Measurements from ENCODE around the gene PLCB3. TPM values are rescaled to one million over a fixed set of nuclear protein-coding genes. Genes with fewer than 3 reads are reported as not detected.

Gene PLCB3
- total and polyA plus RNA-seq, 2 donors (not counting 3 experiments of a cell fraction or from before 2014, with no cell fraction given): 32.3 to 61.1 TPM

DNA sequence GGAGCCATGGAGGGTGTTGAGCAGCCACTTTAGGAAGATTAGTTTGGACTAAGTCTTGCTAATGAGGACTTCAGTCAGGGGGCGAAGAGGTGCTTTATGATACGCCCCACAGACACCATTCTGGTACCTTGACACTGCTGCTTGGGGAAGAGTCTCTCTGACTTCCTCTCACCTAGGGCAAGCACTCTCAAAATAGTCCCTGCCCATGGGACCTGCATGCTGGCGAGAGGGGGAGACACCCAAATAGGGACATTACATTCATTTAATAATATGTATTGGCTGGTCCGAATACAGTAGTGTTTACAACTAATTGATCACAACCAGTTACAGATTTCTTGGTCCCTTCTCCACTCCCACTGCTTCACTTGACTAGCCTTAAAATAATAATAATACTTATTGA, 44.4 kb downstream of the PLCB3 start:
- no peak for FAIRE-seq

More for the DNA sequence above, 44.4 kb downstream of the PLCB3 start:
- Histone ChIP-seq H3K27me3 (ENCODE audit: control insufficient read depth in 2 of 2, insufficient read depth in 2 of 2, low read length in 2 of 2) (peaks cover 61 to 91% of the 10 kb centered on the region in 2 experiments), H3K9ac (replicated peaks; ENCODE audit: extremely low read depth, insufficient read depth, low read length) (no peak overlapping the region), H3K9me3 (replicated peaks; ENCODE audit: control insufficient read depth, insufficient read depth, low read length) (no peaks in the 10 kb centered on the region), H3K36me3 (ENCODE audit: control insufficient read depth in 2 of 2, extremely low read depth in 1 of 2, insufficient read depth in 2 of 2, low read length in 2 of 2) (no peaks in the 10 kb centered on the region), H4K20me1 (replicated peaks; ENCODE audit: control insufficient read depth, extremely low read depth, insufficient read depth, low read length) (no peaks in the 10 kb centered on the region), H3K4me2 (ENCODE audit: insufficient read depth, low read length) (no peak overlapping the region), H3K27ac (ENCODE audit: insufficient read depth, low read depth, low read length) (no peak overlapping the region), H3K9me1 (replicated peaks; ENCODE audit: control insufficient read depth, extremely low read depth, insufficient read depth, low read length) (no peaks in the 10 kb centered on the region), H3K79me2 (ENCODE audit: control insufficient read depth, insufficient read depth, low read length) (no peaks in the 10 kb centered on the region), H2AFZ (ENCODE audit: low read depth, low read length) (no peak overlapping the region), H3K4me3 (replicated peaks in 1 of 3; ENCODE audit: insufficient read depth in 1 of 3, low read depth in 1 of 3, low read length in 3 of 3) (no peak overlapping the region), H3K4me1 (ENCODE audit: control insufficient read depth, extremely low read depth, insufficient read depth, low read length) (peaks cover 15% of the 10 kb centered on the region)
- no peak for DNase-seq (ENCODE audit: low read depth, low spot score)
- TF ChIP-seq POLR2AphosphoS5 (IDR thresholded peaks at IDR 0.05; ENCODE audit: insufficient read depth, low read depth, low read length) (no peak), JUN (IDR thresholded peaks at IDR 0.05; ENCODE audit: borderline replicate concordance, insufficient read depth, insufficient read length, low read depth) (no peak), POLR2A (IDR thresholded peaks at IDR 0.05; ENCODE audit: low read depth, low read length) (no peak), GATA2 (IDR thresholded peaks at IDR 0.05; ENCODE audit: insufficient read depth, insufficient read length, low read depth, low read length) (no peak), EZH2 (IDR thresholded peaks at IDR 0.05; ENCODE audit: borderline replicate concordance, low read depth, low read length, severe bottlenecking) (no peak), MYC (IDR thresholded peaks at IDR 0.05; ENCODE audit: low read depth, low read length) (no peak), FOS (IDR thresholded peaks at IDR 0.05; ENCODE audit: borderline replicate concordance, insufficient read depth, low read length) (no peak)
- TF ChIP-seq, protein P1, sequence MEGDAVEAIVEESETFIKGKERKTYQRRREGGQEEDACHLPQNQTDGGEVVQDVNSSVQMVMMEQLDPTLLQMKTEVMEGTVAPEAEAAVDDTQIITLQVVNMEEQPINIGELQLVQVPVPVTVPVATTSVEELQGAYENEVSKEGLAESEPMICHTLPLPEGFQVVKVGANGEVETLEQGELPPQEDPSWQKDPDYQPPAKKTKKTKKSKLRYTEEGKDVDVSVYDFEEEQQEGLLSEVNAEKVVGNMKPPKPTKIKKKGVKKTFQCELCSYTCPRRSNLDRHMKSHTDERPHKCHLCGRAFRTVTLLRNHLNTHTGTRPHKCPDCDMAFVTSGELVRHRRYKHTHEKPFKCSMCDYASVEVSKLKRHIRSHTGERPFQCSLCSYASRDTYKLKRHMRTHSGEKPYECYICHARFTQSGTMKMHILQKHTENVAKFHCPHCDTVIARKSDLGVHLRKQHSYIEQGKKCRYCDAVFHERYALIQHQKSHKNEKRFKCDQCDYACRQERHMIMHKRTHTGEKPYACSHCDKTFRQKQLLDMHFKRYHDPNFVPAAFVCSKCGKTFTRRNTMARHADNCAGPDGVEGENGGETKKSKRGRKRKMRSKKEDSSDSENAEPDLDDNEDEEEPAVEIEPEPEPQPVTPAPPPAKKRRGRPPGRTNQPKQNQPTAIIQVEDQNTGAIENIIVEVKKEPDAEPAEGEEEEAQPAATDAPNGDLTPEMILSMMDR (IDR thresholded peaks at IDR 0.05; ENCODE audit: extremely low read depth in 1 of 2, insufficient read depth in 1 of 2, low read depth in 1 of 2, low read length in 2 of 2): no peak
- TF ChIP-seq, protein P2, sequence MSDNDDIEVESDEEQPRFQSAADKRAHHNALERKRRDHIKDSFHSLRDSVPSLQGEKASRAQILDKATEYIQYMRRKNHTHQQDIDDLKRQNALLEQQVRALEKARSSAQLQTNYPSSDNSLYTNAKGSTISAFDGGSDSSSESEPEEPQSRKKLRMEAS (IDR thresholded peaks at IDR 0.05; ENCODE audit: insufficient read depth, insufficient read length): no peak
- POLR2A ChIA-PET: no interaction called here
- no TSS peak for BruUV-seq (replicated peaks)
- intact Hi-C loops (cut with micrococcal nuclease): no loop called here
- CTCF ChIA-PET: interaction anchor here (0.7 kb wide), 1 partner anchor 9 kb away, joined by 4 read pairs; the partner anchor contains the start of gene ESRRA
- dilution Hi-C loops (cut with MboI; ENCODE audit: extremely low pct_ligation_motif_present, low sequenced_read_pairs): no loop called here

Measured in endothelial cell of umbilical vein (primary cell).